Nephron (organoid): ENCODE measurements around the gene FAM3A.

ENCODE experiments used
- H3K27ac Mint-ChIP-seq, 3 experiments: 2 replicates each; pipeline ENCODE4 v1.8.0; 2020; ENCODE audit warnings: mixed read lengths in 3 of 3, mild to moderate bottlenecking in 2 of 3, moderate library complexity in 1 of 3
- H3K27me3 Mint-ChIP-seq: 2 replicates; pipeline ENCODE4 v1.8.0; 2021; ENCODE audit warnings: low read depth, mild to moderate bottlenecking, moderate library complexity, mixed read lengths
- H3K36me3 Mint-ChIP-seq: 2 replicates; pipeline ENCODE4 v1.8.0; 2020; ENCODE audit warnings: low read depth, mixed read lengths
- H3K4me1 Mint-ChIP-seq: 2 replicates; pipeline ENCODE4 v1.8.0; 2020; ENCODE audit warnings: mixed read lengths
- H3K4me3 Mint-ChIP-seq, 3 experiments: 2 replicates each; pipeline ENCODE4 v1.8.0; 2020; ENCODE audit warnings: mild to moderate bottlenecking in 3 of 3, mixed read lengths in 3 of 3, moderate library complexity in 2 of 3
- H3K9me3 Mint-ChIP-seq: 2 replicates; pipeline ENCODE4 v1.8.0; 2020; ENCODE audit warnings: mixed read lengths
- CTCF ChIP-seq, 3 experiments: fragments of 200-600 bp; sonication (generic); IDR thresholded peaks; one replicate each; pipeline ENCODE4 v1.5.0; 2021; ENCODE audit warnings: antibody characterized with exemption in 3 of 3; ENCODE audit not compliant: unreplicated experiment in 3 of 3

The FAM3A gene

DNA sequence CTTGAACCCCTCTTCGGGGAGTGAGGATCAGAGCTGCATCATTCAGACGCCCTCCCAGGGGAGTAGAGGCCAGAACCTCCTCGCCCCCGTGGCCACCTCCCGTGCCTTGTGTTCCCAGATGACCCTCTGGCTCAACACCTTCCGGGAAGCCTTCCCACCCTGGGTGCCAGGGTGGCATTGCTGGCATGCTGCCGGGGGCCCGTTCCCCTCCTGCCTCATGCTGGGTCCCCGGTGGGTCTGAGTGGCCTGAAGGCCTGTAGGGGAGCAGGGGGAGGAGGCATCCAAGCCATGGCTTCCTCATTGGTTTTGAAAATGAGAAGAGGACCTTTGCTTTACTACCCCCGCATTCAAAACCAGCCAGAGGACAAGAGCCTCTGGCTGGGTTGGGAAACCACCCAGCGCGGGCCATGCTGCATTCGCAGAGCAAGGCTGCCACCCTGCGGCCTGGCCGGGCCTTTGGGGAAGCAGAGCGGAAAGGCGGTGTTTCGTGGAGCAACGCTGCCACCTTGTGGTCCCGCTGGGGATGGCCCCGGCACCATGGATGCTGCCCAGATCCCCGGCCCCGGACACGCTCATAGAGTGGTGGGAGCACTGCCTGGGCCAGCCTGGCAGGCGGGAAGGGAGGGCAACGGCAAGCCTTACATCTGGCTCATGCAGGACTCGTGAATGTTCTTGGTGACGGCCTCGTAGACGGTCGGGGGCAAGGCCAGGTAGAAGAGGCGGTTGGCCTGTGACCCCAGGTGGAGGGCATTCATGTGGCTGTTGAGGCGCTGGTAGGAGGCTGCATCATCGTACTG is 18.7 kb upstream of the FAM3A start:
- TF ChIP-seq CTCF (IDR thresholded peaks at IDR 0.05; ENCODE audit: unreplicated experiment in 3 of 3): peak; percentile 84 to 92 (median 88)
- Mint-ChIP-seq H3K36me3 (peaks cover 14% of the 10 kb centered on the region), H3K9me3 (peaks cover 5% of the 10 kb centered on the region), H3K27me3 (no peaks in the 10 kb centered on the region), H3K4me3 (no peak overlapping the region), H3K4me1 (no peaks in the 10 kb centered on the region), H3K27ac (no peak overlapping the region)

DNA sequence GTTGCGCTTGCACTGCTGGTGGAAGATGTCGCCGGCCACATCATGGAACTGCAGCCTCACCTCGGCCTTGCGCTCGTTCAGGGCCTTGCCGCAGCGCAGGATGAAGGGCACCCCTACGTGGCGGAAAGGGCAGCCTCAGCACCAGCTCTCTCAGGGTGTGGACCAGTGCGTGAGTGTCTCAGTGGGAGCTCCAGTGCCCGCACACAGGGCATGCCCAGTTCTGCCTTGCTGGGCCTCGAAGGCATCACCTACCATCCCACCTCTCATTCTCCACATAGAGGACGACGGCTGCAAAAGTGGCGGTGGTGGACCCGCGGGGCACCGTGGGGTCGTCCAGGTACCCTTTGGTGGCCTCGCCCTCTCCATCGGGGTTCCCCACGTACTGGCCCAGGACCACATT is 16.7 kb upstream of the FAM3A start:
- TF ChIP-seq CTCF (IDR thresholded peaks at IDR 0.05; ENCODE audit: unreplicated experiment in 3 of 3): no peak
- no peak overlapping the region for H3K27ac Mint-ChIP-seq
- peaks cover 3% of the 10 kb centered on the region for H3K36me3 Mint-ChIP-seq
- H3K27me3 Mint-ChIP-seq: no peaks in the 10 kb centered on the region
- H3K4me1 Mint-ChIP-seq: no peaks in the 10 kb centered on the region
- H3K4me3 Mint-ChIP-seq: no peak overlapping the region
- no peaks in the 10 kb centered on the region for H3K9me3 Mint-ChIP-seq

DNA sequence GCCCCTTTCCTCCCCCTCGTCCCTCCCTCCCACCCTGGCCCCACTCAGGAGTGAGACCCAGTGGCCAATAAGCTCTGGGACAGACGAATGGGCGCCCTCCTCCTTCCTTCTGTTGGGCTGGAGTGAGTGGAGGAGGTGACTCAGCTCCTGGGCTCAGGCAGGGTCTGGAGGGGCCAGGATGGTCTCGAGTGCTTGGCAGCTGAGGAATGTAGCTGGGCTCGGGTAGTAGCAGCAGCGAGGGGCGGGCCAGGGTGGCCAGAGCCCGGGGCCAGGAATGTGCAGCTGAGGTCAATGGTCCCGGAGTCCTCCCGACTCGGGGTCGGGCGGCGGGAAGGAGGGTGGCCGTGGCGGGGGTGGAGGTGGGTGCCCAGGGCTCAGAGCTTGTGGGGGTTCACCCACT is 15.6 kb upstream of the FAM3A start:
- Mint-ChIP-seq H3K4me1 (peaks cover 11% of the 10 kb centered on the region), H3K36me3 (peaks cover 3% of the 10 kb centered on the region), H3K27ac (no peak overlapping the region), H3K27me3 (no peaks in the 10 kb centered on the region), H3K9me3 (no peaks in the 10 kb centered on the region), H3K4me3 (no peak overlapping the region)
- no peak for TF ChIP-seq CTCF (IDR thresholded peaks at IDR 0.05; ENCODE audit: unreplicated experiment in 3 of 3)

GRCh38 chrX:154530286-154530685 is 14.3 kb upstream of the FAM3A start:
- Mint-ChIP-seq H3K4me1 (peaks cover 15% of the 10 kb centered on the region), H3K9me3 (peaks cover 6% of the 10 kb centered on the region), H3K36me3 (peaks cover 3% of the 10 kb centered on the region), H3K27me3 (no peaks in the 10 kb centered on the region), H3K27ac (no peak overlapping the region), H3K4me3 (no peak overlapping the region)
- no peak for TF ChIP-seq CTCF (IDR thresholded peaks at IDR 0.05; ENCODE audit: unreplicated experiment in 3 of 3)

DNA sequence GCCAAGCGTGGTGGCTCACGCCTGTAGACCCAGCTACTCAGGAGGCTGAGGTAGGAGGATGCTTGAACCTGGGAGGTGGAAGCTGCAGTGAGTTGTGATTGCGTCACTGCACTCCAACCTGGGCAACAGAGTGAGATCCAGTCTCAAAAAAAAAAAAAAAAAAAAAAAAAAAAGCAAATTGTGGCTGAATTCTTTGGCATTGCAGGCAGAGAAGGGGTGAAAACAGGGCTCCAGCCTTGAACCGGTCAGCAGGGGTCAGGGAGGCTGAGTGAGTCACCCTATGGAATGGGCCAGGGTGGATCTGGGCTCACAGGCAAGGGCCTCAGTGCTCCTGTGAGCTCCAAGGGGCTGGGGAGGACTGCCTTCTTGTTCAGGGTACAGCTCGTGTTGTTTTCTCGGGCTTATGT is 13.2 kb upstream of the FAM3A start:
- no peak for TF ChIP-seq CTCF (IDR thresholded peaks at IDR 0.05; ENCODE audit: unreplicated experiment in 3 of 3)

More for the DNA sequence above, 13.2 kb upstream of the FAM3A start:
- H3K27ac Mint-ChIP-seq: no peak overlapping the region
- no peak overlapping the region for H3K4me3 Mint-ChIP-seq
- H3K4me1 Mint-ChIP-seq: peaks cover 15% of the 10 kb centered on the region
- no peaks in the 10 kb centered on the region for H3K27me3 Mint-ChIP-seq
- peaks cover 3% of the 10 kb centered on the region for H3K36me3 Mint-ChIP-seq
- peaks cover 6% of the 10 kb centered on the region for H3K9me3 Mint-ChIP-seq
